Right renal pelvis (tissue), 4 donors: ENCODE results near the gene MTA2. TPM values are rescaled to one million over a fixed set of nuclear protein-coding genes. Genes with fewer than 3 reads are reported as not detected.

Experiments
- DNase-seq, 4 donors: peaks; one replicate each; pipeline ENCODE4 v3.0.0-alpha.2; 2013; ENCODE audit warnings: low read depth in 4 of 4, low spot score in 3 of 4, missing footprints in 1 of 4
- polyA plus RNA-seq, 4 donors: library from polyadenylated mRNA; unstranded; fragments of 120-200 nt; gene quantifications; one replicate each; pipeline ENCODE4 v1.2.1, GENCODE V29; 2013; ENCODE audit not compliant: insufficient read length in 4 of 4

MTA2 gene
- polyA plus RNA-seq, 4 donors, result 90.8 to 99.5 (median 93.4) TPM

DNA sequence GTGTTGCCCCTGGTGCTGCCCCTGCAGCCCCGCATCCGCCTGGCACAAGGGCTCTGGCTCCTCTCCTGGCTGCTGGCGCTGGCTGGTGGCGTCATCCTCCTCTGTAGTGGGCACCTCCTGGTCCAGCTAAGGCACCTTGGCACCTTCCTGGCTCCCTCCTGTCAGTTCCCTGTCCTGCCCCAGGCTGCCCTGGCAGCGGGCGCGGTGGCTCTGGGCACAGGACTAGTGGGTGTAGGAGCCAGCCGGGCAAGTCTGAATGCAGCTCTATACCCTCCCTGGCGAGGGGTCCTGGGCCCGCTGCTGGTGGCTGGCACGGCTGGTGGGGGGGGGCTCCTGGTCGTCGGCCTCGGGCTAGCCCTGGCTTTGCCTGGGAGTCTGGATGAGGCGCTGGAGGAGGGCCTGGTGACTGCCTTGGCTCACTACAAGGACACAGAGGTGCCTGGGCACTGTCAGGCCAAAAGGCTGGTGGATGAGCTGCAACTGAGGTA is 11.7 kb upstream of the MTA2 start:
- no peak for DNase-seq

DNA sequence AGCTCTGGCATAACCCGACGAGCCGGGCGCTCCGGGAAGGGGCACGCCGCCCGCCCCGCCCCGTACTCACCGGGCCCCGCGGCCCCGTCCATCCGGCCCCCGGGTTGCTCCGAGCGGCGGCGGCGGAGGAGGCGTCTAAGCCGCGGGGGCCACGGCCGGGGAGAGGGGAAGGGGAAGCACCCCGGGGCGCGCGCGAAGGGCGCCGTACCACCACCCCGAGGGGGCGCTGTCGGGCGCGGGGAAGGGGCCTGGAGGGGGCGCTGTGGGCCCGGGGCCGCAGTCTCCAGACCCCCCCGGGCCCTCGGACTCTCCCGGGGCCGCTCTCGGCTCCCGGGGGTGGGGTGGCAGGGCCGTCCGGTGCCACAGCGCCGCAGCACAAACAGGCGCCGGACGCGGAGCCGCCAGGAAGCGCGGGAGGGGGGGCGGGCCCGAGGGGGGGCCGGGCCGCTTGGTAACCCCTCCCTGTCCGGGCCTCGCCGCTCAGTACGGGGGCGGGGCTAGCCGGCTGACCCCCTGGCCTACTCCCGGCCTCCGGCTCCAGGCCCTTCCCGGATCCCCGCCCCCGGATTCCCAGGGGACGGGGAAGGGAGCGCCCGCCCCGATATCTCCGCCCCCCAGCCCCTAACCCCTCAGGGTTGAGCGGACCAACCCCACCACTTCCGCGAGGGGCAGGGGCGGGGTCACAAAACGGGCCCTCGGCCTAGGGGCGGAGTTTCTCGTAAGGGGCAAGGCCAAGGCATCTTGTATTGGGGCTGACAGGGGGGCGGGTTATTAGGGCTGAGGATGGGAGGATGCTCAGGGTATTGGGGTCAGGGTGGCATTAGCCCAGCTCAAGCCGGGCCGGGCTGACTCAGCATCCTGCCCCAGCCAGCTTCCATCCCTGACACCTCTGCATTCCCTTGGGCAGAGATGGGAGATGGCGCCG is 11.0 kb upstream of the MTA2 start, which contains the start of the genes EML3 and ROM1:
EML3 (minus strand) TSS at position 410 of the 925 bp plus-strand sequence; CDS start at position 92, 318 bp downstream.
ROM1 (plus strand) TSS at position 892 of the 925 bp plus-strand sequence; CDS start at position 917, 25 bp downstream.
- no peak for DNase-seq

DNA sequence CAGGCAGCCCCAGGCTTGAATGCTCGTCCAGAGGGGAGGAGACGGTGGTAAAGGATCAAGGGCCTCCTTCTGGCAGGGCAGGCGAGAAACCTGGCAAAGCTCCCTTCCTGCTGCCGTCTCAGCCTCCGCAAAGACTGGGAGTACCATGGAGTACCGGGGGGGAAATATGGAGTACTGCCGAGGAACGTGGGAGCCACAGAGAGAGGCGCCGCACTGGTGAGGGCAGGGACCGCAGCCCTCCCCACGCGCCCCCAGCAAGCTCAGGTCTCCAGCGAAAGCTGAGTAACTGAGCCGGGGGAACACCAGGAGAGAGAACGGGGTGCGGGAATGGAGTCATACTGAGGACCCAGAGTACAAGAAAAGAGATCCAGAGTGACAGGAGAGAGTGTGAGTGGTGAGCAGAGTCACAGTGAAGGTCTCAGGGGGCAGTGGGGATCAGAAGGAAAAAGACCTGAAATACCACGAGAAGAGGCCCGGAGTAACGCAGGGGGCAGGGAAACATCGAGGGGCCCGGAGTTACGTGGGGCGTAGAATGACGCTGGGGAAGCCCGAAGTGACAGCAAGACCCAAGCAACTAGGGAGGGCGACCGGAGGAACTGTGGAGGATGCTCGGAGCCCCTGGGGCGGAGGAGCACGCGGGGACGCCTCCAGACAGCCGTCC is 10.2 kb upstream of the MTA2 start:
- no peak for DNase-seq

DNA sequence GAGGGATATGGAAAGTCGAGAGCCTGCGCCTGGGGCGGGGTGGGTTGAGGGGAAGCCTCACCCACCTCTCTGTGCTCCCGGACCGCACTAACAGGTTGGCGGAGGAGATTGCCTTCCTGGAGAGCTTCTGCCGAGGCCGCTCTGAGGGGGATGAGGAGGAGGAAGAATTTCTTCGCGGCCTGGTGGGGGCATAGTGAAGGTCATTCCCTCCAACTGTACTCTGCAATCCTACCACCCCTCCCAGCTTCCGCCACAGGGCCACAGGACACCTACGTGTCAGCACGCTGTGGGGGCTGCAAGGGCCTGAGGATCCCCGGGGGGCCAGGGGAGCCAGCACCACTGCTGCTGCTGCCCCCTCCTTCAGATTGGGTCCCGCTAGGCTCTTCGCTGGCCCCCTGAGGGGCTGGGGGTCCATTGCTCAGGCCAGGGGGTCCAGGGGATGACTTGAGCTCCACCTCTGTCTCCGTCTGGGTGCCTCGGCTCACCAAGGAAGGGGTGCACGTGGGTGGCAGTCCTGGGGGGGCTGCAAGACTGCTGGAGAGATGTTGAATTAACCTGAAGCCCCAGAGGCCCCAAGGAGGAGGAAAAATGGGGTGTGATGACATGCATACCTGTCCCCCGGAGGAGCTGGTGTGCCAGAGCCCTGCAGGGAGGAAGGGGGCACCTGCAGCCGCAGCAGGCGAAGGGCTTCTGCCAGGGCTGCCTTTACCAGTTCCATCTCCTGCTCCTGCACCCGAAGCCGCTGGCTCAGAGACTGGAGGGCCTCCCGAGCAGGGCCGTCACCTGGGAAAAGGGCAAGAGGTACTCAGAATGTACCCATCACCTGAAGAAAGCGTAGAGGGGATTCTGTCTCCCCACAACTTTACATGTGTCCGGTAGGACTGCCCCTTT is 9.4 kb upstream of the MTA2 start:
- no peak for DNase-seq

DNA sequence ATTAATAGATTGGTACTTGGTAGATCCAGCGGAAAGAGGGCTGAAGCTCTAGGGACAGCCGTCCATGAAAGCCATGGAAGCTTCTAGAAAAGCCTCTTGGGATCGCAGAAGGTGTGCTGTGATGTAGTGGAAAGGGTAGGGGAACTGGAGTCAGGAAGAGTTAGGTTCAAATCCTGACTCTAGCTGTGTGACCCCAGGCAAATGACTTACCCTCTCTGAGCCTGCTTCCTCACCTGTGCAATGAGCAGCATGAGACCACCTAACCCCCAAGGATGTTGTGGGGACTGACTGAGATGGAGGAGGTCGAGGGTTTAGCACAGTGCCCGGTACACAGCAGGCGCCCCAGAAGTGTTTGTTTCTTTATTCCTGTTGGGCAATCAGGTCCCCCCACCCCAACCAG is 8.7 kb upstream of the MTA2 start:
- DNase-seq, result no peak

DNA sequence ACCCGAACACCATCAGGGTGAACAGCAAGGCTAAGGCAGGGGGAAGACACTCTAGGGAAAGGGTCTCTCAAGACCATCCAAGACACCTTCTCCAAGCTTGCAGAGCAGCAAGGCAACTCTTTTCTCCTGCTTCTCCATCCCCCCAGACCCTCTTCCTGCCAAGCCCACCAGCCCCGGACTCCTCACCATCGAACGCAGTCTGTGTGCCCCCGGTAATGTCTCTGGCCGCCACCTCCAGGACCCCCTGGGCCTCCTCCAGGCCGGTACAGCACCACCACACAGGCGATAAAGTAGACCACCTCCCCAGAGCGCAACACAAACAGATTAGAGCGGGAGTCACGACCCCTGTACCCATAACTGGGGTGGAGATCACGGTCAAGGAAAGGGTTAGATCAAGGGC is 7.1 kb upstream of the MTA2 start:
- DNase-seq, result no peak

DNA sequence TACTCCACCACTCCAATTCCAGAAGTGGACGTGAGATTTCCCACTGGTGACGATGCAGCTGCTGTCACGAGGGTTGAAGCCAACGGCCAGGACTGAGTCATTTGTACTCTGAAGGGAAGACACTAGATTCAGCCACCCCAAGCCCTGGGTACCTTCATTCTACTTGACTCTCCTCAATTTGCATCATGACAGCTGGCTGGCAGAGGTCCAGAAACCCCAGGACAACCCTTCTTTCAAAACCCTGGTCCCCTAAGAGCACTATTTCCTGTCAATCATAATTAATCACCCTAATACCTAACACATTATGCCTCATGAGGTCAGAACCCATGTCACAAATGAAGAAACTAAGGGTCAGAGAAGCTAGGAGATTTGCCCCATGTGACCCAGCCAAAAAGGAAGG is 6.0 kb upstream of the MTA2 start:
- DNase-seq, result no peak

DNA sequence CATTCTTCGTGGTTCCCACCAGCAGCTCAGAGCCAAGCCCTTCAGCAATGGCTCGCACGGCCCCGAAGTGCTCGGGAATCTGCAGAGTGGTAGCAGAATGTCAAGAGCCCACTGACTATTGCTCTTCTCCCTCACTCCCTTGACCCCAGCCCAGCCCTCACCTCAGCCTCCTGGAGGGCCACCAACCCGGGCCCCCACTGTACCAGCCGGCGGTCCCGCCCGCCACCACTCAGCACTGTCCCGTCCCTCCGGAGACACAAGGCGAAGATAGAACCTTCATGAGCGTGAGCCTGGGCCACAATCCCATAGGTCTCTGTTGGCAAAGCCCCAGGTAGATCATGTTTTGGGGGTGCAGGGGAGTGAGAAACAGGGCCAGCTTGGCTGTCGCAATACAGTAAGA is 4.2 kb upstream of the MTA2 start:
- no peak for DNase-seq

DNA sequence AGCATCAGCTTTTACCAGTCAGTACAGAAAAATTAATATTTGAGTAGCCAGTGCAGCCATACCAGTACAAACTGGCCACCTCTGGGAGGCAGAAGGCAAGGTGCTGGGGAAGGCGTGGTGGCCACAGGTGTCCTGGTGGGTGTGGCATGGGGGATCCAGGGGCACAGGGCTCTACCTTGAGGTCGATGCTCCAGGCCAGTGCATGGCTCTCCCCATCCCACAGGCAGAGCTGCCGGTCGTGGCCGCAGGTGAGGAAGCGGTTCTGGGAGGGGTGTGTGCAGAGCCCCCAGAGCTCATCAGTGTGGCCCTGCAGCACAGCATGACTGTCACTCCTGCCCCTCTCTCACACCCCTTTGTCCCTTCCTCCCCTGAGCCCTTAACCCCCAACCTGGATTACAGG is 3.8 kb upstream of the MTA2 start:
- DNase-seq, result no peak

DNA sequence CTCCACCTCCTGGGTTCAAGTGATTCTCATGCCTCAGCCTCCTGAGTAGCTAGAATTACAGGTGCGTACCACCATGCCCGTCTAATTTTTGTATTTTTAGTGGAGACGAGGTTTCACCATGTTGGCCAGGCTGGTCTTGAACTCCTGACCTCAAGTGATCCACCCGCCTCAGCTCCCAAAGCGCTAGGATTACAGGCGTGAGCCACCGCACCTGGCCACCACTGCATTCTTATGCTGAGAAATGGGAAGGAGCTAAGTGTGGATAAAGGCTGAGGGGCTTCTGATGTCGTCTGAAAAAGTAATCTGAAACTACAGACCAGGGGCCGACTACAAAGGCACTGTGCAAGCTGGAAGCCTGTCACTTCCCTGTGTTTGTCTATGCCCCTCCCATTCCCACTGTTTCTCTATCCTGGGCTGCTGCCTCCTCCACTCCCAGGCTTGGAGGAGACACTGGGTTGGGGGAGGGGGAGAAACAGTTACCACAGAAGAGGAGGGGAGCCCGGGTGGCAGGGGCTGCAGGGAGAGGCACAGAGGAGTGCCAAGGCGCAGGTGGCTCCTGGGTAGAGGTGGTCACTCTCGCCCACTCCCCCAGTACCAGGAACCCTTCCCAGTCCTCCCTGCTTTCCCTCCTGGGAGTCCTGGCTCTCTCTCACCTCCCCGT is 2.9 kb upstream of the MTA2 start:
- DNase-seq, result no peak

DNA sequence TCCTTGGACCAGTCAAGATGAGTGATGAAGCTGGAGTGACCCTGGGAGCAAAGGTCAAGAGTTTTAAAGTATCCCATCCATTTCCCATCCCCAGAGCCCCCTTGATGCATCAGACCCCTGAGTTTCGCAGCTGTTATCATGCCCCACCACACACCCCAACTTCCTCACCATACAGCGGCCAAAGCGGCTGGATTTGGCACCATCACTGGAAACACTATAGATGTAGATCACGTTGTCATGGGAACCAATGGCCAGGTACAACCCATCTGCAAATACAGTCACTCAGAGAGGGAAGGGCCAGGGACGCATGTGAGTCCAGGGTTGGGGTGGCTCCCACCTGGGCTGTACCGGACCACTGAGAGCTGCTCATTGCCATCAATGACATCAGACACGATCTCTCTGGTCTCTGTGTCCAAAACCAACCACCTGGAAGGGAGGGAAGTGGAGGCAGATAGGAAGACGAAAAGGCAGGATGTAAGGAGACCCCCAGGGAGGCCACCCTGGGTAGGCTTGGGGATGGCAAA is 2.2 kb upstream of the MTA2 start:
- no peak for DNase-seq

DNA sequence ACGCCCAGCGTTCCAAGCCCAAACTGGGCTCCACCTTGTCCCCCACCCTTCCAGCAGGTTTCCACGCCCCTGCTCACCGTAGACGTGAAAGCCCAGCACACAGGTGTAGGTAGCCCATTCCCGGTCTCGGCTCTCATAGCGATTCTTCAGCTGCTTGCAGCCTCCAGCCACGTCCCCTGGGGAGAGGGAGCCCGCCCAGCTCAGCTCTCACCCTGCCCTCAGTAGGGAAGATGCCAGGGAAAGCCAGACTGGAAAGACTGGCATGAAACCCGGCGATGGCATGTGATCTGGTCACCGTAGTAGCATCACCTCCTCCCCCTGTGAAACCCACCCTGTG is 1.4 kb upstream of the MTA2 start:
- DNase-seq, result no peak

DNA sequence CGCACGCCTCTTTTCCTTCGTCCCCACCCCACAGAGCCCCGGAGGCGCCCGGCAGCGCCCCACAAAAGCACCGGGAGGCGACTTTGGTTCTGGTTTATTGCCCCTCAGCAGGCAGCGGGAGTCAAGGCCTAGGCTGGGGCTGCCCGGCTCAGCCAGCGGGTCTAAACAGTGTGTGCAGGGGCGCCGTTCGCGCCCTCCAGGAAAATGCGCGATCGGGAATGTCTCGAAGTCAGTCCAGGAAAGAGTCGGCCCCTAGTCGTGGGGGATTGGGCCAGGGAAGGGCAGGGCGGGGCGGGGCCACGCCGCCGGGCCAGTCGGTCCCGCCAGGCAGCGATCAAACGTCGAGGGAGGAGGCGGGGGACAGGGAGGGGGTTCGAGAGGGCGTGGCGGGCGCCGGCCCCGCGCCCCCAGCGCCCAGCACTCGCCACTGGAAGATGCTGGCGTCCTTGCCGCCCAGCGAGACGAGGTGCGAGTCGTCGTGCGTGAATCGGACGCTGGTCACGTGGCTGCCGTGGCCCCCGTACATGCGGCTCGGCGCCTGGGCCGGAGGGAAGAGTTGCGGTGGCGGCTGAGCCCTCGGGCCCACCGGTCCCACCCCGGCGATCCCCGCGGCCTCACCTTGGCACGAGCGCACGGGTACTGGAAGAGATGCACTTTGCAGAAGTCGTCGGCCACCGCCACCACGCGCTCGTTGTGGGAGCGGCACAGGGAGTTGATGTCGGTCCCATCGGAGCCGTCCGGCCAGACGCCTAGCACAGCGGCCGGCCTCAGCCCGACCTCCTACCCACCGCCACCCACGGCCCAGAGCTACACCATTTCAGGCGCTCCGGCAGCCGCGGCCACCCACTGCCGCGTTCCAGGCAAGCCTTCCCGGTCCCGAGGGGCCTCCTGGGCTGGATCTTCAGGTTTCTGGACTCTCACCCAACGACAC is 741 bp upstream of the MTA2 start:
- no peak for DNase-seq

DNA sequence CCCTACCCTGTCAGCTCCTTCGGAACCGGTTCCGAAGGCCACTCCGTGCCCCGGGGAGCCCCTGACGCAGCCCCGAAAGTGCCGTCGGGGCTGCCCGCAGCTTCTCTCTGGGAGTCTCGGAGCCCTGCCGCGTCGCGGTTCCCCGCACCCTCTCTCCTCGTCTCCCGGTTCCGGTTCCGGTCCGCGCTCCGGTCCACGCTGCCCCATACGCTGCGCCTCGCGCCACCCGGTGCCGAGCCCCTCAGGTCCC is 618 bp downstream of the MTA2 start:
- no peak for DNase-seq

DNA sequence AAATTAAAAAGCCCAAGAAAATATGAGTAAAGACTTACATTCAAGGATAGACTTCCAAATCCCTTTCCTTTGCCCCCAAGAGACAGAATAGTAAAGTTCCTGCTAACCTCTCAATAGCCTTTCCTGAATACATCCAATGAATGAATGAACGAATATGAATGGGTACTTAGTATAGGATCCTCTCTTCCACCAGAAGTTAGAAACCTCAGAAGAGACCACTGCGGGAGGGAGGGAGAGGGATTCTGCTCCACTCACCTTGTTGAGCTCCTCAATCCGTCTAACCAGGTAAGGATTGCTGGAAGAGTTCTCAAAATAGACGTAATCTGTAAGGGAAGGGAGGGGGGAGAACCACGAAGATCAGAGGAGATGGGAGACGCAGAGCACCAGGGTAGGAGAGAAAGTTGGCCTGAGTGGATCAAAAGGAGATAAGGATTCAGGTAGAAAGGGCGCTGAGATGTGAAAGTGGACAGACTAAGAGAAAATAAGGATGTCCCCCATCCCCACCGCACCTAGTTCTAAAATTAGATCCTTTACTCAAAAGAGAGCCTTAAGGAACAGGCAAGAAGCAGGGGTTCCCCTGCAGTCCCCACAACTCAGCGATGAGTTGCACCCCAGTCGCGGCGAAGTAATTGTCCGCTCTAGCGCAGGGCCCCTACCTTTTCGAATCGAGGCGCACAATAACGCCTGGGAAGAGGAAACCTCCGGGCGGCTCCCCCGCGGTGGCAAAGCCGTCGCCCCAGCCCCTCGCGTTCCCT is 1.1 kb downstream of the MTA2 start:
- no peak for DNase-seq

DNA sequence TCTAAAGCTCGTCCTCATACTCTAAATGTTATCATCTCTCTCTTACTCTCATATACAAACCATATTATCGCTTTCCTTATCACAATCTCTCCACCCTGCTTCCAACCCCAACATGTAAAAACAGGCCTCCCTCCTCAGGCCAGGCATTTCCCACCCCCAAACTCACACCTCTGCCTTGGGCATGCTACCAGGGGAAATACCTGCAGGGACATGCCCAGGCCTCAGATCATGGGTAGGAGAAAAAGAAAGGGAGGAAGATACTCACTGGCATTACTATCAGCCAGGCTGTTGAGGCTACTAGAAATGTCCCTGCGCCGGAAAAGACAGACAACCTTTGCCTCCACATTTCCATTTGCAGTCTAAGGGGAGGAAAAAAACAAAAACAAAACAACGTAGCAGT is 1.8 kb downstream of the MTA2 start:
- no peak for DNase-seq

DNA sequence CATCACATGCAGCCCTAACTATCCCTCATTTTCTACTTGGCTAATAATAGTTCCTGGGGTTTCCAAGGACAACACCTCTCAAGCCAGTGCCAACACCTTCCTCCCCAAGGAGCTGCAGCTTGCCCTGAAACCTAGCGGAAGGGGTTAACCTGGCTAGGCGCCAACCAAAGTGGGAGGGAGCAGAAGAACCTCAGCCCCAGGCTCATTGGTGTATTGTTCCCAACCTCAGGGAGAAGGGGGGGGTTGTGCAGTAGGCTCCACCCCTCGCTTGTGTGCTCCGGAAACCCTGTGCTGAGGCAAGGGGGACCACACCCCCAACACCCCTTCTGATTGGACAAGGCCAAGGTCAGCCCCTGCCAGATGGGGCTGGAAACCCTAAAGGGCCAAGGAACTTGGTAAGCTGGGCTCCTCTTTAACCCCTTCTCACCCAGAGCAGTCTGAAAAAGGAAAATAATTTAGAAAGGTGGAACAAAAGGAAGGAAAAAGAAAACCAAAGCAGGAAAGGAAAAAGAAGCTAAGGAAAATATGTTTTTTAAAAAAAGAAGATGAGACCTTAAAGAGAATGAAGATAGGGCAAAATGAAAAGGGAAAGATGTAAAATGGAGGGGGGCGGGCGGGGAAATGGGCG is 2.5 kb downstream of the MTA2 start:
- DNase-seq, result peak; percentile 78 to 90 (median 85)

DNA sequence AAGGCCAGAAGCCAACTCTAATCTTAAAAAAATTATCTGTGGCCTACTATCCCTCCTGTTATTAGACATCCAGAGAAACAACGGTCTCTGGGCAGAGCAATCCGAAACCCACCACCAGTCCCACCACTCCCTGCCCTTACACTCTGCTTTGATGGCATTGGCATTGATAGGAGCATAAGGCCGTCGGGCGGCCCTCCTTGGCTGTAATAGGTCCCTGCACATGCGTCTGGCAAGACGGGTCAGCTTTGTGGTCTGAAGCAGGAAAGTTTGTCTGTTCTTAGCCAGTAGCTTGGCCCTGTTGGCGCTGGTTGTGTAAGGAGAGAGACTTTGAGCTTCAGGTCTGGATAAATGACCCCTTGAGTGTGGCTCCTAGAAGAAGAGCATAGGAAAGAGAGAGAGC is 6.5 kb downstream of the MTA2 start:
- no peak for DNase-seq
